ENCODE measurements around the gene ATG7. TPM values are rescaled to one million over a fixed set of nuclear protein-coding genes. Genes with fewer than 3 reads are reported as not detected.

ATG7 gene
- total RNA-seq, 1 experiment from 2014 or later: 29.3 TPM

DNA sequence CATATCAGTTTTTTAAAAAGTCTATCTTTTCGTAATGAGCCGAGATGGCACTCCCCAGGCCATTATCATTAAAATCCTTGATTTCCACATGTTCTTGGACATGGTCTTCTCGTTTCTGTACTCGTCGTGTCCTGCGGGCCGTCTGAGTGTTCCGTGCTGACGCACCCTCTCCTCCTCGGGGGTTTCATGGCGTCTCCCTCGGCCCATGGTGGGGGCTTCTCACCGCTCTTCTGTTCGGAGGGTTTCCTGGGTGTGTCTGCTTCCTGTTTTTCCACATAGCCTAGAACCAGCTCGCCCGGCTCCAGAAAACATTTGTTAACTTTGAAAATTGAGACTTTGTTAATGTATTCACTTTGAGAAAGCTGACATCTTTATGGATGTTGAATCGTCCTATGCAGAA, 278.8 kb downstream of the ATG7 start:
- Histone ChIP-seq H3K27me3 (ENCODE audit: insufficient read depth, low read length) (no peaks in the 10 kb centered on the region), H3K4me2 (ENCODE audit: low read length) (no peak overlapping the region), H2AFZ (ENCODE audit: low read depth, low read length, poor library complexity, severe bottlenecking) (no peak overlapping the region), H3K4me3 (replicated peaks in 1 of 2; ENCODE audit: low read depth in 1 of 2, low read length in 2 of 2) (no peak overlapping the region), H3K9me2 (ENCODE audit: insufficient read depth) (no peaks in the 10 kb centered on the region), H3K36me3 (ENCODE audit: control insufficient read depth in 1 of 2, insufficient read depth in 2 of 2, low read length in 2 of 2) (no peaks in the 10 kb centered on the region), H3K9ac (ENCODE audit: low read length) (no peak overlapping the region), H3K79me2 (ENCODE audit: insufficient read depth, low read length) (no peaks in the 10 kb centered on the region), H3K9me3 (ENCODE audit: control insufficient read depth in 1 of 2, insufficient read depth in 1 of 2, low read depth in 1 of 2, low read length in 2 of 2) (no peaks in the 10 kb centered on the region), H3K4me1 (ENCODE audit: control insufficient read depth in 1 of 2, insufficient read depth in 2 of 2, low read length in 2 of 2) (peaks cover 20 to 25% of the 10 kb centered on the region in 2 experiments), H4K20me1 (ENCODE audit: insufficient read depth) (no peaks in the 10 kb centered on the region), H3K27ac (ENCODE audit: low read depth, low read length) (no peak overlapping the region)
- no TSS peak for BruUV-seq (replicated peaks)
- ATAC-seq (no peak), DNase-seq (ENCODE audit: low read depth, low spot score) (no peak)
- no peak for TF ChIP-seq POLR2AphosphoS5 (IDR thresholded peaks at IDR 0.05; ENCODE audit: low read depth, low read length)
- intact Hi-C loops (cut with micrococcal nuclease): no loop called here
- ChIA-PET POLR2A (no interaction called here), RAD21 (ENCODE audit: low non-redundant PET in 1 of 2, low total read pairs in 2 of 2, uncharacterized antibody in 2 of 2, unreplicated experiment in 2 of 2) (no interaction called here), CTCF (no interaction called here)

DNA sequence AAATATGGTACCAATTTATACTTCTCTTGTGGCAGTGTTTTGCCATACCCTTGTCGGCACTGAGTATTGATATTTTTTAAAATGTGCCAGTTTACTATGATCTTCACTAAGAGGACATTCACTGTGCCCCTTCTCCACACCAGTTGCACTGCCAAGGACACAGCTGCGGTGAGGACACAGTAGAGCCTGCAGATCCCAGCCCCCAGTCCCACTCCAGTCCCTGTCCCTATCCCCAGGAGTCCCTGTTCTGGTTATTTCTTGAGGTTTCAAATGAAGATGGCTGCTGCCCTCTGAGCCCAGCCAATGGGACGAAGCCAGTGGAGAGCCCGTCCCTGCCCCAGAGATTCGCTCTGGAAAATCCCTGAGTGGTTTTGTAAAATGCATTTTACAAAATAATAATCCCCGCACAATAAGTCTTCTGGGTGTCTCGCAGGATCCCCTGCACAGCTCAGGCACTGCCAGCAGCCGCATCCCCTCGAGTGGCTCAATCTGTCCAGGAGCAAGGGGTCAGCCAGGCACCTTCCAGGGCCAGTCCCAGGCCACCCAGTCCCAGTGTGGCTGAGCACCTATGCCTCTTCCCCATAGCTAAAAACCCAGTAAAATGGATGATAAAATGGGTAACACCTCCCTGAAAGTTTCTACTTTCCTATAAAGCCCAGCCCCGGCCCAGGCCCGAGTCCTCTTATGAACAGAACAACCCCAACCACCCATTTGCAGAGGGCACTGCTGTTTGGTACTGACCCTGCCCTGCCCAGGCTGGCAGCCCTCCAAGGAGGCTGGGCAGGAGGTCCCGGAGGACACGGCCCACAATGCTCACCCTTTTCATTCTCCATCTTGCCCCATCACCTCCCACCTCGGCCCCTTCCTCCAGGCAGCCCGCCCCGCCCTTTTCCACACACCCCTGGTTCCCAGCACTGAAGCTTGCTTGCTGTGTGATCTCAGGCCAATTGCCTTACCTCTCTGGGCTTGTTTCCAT, 280.4 kb downstream of the ATG7 start:
- Histone ChIP-seq H3K9ac (ENCODE audit: low read length) (no peak overlapping the region), H3K27me3 (ENCODE audit: insufficient read depth, low read length) (no peaks in the 10 kb centered on the region), H3K79me2 (ENCODE audit: insufficient read depth, low read length) (no peaks in the 10 kb centered on the region), H3K9me2 (ENCODE audit: insufficient read depth) (no peaks in the 10 kb centered on the region), H4K20me1 (ENCODE audit: insufficient read depth) (peaks cover 3% of the 10 kb centered on the region; the same call in 1 of the 2 replicates), H3K4me1 (ENCODE audit: control insufficient read depth in 1 of 2, insufficient read depth in 2 of 2, low read length in 2 of 2) (peaks cover 20 to 23% of the 10 kb centered on the region in 2 experiments), H3K4me2 (ENCODE audit: low read length) (no peak overlapping the region), H3K9me3 (ENCODE audit: control insufficient read depth in 1 of 2, insufficient read depth in 1 of 2, low read depth in 1 of 2, low read length in 2 of 2) (no peaks in the 10 kb centered on the region), H3K36me3 (ENCODE audit: control insufficient read depth in 1 of 2, insufficient read depth in 2 of 2, low read length in 2 of 2) (no peaks in the 10 kb centered on the region; a peak in 1 of 4 replicates), H3K27ac (ENCODE audit: low read depth, low read length) (no peak overlapping the region), H3K4me3 (replicated peaks in 1 of 2; ENCODE audit: low read depth in 1 of 2, low read length in 2 of 2) (no peak overlapping the region), H2AFZ (ENCODE audit: low read depth, low read length, poor library complexity, severe bottlenecking) (no peak overlapping the region)
- no TSS peak for BruUV-seq (replicated peaks)
- POLR2A ChIA-PET: no interaction called here
- ATAC-seq (no peak), DNase-seq (ENCODE audit: low read depth, low spot score) (no peak)
- RAD21 ChIA-PET (ENCODE audit: low non-redundant PET in 1 of 2, low total read pairs in 2 of 2, uncharacterized antibody in 2 of 2, unreplicated experiment in 2 of 2): no interaction called here
- CTCF ChIA-PET: no interaction called here
- intact Hi-C loops (cut with micrococcal nuclease): no loop called here
- TF ChIP-seq JUND (IDR thresholded peaks at IDR 0.05): no peak
- TF ChIP-seq SP1 (IDR thresholded peaks at IDR 0.05; ENCODE audit: low read depth): no peak
- TF ChIP-seq TCF7L2 (IDR thresholded peaks at IDR 0.05; ENCODE audit: borderline replicate concordance, extremely low read depth, insufficient read depth, insufficient read length): no peak
- TF ChIP-seq CTCF (IDR thresholded peaks at IDR 0.05 in 2 of 3, conservative IDR thresholded peaks at IDR 0.05 in 1 of 3; ENCODE audit: borderline replicate concordance in 1 of 3, insufficient read depth in 1 of 3, low read depth in 2 of 3, low read length in 2 of 3): no peak
- no peak for TF ChIP-seq EZH2 (IDR thresholded peaks at IDR 0.05)
- no peak for TF ChIP-seq SIN3A (IDR thresholded peaks at IDR 0.05; ENCODE audit: low read depth)
- no peak for TF ChIP-seq EZH2phosphoT487 (IDR thresholded peaks at IDR 0.05; ENCODE audit: borderline replicate concordance)
- no peak for TF ChIP-seq ZNF274 (IDR thresholded peaks at IDR 0.05; ENCODE audit: low read depth, low read length)
- TF ChIP-seq EGR1 (IDR thresholded peaks at IDR 0.05; ENCODE audit: low read depth): no peak
- TF ChIP-seq RAD21 (IDR thresholded peaks at IDR 0.05; ENCODE audit: low read depth): no peak
- no peak for TF ChIP-seq FOSL1 (IDR thresholded peaks at IDR 0.05; ENCODE audit: low read depth)
- TF ChIP-seq ELF1 (IDR thresholded peaks at IDR 0.05; ENCODE audit: borderline replicate concordance, low read depth): no peak
- no peak for TF ChIP-seq MAX (IDR thresholded peaks at IDR 0.05)

All from HCT116 (cell line).